Measurements from ENCODE around the gene C1orf159.

C1orf159 gene

DNA sequence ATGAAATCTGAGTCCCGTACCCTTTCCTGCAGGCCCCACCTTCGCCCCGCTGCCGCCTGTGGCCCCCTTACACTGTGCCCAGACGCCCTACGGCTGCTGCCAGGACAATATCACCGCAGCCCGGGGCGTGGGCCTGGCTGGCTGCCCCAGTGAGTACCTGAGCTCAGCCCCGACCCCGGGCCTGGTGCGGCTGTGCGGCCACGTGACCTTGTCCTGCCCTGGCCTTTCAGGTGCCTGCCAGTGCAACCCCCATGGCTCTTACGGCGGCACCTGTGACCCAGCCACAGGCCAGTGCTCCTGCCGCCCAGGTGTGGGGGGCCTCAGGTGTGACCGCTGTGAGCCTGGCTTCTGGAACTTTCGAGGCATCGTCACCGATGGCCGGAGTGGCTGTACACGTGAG is 70.8 kb downstream of the C1orf159 start:
- H3K4me3 ChIP-seq (ENCODE audit: low read length) = no peak overlapping the region
- TF ChIP-seq, protein P1, sequence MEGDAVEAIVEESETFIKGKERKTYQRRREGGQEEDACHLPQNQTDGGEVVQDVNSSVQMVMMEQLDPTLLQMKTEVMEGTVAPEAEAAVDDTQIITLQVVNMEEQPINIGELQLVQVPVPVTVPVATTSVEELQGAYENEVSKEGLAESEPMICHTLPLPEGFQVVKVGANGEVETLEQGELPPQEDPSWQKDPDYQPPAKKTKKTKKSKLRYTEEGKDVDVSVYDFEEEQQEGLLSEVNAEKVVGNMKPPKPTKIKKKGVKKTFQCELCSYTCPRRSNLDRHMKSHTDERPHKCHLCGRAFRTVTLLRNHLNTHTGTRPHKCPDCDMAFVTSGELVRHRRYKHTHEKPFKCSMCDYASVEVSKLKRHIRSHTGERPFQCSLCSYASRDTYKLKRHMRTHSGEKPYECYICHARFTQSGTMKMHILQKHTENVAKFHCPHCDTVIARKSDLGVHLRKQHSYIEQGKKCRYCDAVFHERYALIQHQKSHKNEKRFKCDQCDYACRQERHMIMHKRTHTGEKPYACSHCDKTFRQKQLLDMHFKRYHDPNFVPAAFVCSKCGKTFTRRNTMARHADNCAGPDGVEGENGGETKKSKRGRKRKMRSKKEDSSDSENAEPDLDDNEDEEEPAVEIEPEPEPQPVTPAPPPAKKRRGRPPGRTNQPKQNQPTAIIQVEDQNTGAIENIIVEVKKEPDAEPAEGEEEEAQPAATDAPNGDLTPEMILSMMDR (conservative IDR thresholded peaks at IDR 0.05; ENCODE audit: low read depth, low read length) = no peak
- DNase-seq (ENCODE audit: low read depth) = no peak

- H3K4me3 ChIP-seq (ENCODE audit: low read length) = no peak overlapping the region
- DNase-seq (ENCODE audit: low read depth) = no peak
- TF ChIP-seq, protein P1 (conservative IDR thresholded peaks at IDR 0.05; ENCODE audit: low read depth, low read length) = no peak
Measured at GRCh38 chr1:1044455-1045078, 71.3 kb downstream of the C1orf159 start.

DNA sequence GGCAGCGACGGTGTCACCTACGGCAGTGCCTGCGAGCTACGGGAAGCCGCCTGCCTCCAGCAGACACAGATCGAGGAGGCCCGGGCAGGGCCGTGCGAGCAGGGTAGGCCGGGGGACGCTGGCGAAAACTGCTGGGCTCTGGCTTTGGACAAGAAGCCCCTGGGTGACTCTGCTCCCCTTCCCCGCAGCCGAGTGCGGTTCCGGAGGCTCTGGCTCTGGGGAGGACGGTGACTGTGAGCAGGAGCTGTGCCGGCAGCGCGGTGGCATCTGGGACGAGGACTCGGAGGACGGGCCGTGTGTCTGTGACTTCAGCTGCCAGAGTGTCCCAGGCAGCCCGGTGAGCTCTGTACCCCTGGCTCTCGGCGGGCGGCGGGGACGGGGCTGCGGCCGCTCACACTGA is 72.0 kb downstream of the C1orf159 start:
- H3K4me3 ChIP-seq (ENCODE audit: low read length) = no peak overlapping the region
- TF ChIP-seq, protein P1 (conservative IDR thresholded peaks at IDR 0.05; ENCODE audit: low read depth, low read length) = no peak
- no peak for DNase-seq (ENCODE audit: low read depth)

DNA sequence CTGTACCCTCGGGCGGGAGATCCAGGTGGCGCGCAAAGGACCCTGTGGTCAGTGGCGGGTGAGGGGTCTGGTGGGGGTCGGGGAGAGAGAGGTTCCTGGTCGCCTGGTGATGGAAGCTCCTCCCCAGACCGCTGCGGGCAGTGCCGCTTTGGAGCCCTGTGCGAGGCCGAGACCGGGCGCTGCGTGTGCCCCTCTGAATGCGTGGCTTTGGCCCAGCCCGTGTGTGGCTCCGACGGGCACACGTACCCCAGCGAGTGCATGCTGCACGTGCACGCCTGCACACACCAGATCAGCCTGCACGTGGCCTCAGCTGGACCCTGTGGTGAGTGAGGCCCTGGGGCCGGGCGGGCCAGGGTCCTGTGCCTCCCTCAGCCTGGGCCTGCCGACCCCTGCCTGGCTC is 72.5 kb downstream of the C1orf159 start:
- no peak for DNase-seq (ENCODE audit: low read depth)
- TF ChIP-seq, protein P1 (conservative IDR thresholded peaks at IDR 0.05; ENCODE audit: low read depth, low read length) = no peak
- H3K4me3 ChIP-seq (ENCODE audit: low read length) = no peak overlapping the region

DNA sequence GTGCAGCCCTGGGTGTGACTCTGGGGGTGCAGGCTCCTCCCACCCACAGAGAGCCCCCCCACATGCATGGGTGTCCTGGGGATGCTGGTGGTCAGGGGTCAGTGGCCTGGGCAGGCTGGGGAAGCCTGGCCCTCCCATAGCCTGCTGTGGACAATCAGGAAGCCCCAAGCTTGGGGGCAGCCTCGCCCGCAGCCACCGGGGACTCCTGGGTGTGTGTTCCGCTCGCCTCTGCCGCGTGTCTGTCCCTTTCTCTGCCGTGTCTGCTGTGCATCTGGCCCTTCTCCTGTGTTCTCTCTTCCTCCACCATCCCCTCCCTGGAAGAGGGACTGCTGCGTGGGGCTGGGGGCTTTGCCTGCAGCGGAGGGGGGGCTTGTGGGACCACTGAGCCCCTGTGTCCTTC is 73.1 kb downstream of the C1orf159 start:
- TF ChIP-seq, protein P1 (conservative IDR thresholded peaks at IDR 0.05; ENCODE audit: low read depth, low read length) = no peak
- H3K4me3 ChIP-seq (ENCODE audit: low read length) = no peak overlapping the region
- DNase-seq (ENCODE audit: low read depth) = no peak

- TF ChIP-seq, protein P1 (conservative IDR thresholded peaks at IDR 0.05; ENCODE audit: low read depth, low read length) = no peak
- DNase-seq (ENCODE audit: low read depth) = no peak
- H3K4me3 ChIP-seq (ENCODE audit: low read length) = no peak overlapping the region
Measured at GRCh38 chr1:1041873-1042272, 74.0 kb downstream of the C1orf159 start.

GRCh38 chr1:1041092-1041523 is 74.8 kb downstream of the C1orf159 start:
- H3K4me3 ChIP-seq (ENCODE audit: low read length) = no peak overlapping the region
- TF ChIP-seq, protein P1 (conservative IDR thresholded peaks at IDR 0.05; ENCODE audit: low read depth, low read length) = no peak
- DNase-seq (ENCODE audit: low read depth) = no peak
